Suprapubic skin (tissue), 3 donors: ENCODE measurements around the gene YTHDF1.

Experiments used
- POLR2A ChIP-seq, 2 donors: fragments of 450-650 bp; IDR thresholded peaks; one replicate each; pipeline ENCODE4 v1.6.1; 2017; ENCODE audit warnings: antibody characterized with exemption in 2 of 2, mild to moderate bottlenecking in 2 of 2, moderate library complexity in 2 of 2
- TF ChIP-seq, protein P1 (sequence below), 2 donors: fragments of 200-600 bp in 1 of 2; fragments of 450-650 bp in 1 of 2; sonication (generic) in 1 of 2; IDR thresholded peaks; one replicate each; pipeline ENCODE4 v1.5.1; 2016 to 2019; ENCODE audit warnings: antibody characterized with exemption in 2 of 2, mild to moderate bottlenecking in 1 of 2, moderate library complexity in 1 of 2

- TF ChIP-seq, protein P1, sequence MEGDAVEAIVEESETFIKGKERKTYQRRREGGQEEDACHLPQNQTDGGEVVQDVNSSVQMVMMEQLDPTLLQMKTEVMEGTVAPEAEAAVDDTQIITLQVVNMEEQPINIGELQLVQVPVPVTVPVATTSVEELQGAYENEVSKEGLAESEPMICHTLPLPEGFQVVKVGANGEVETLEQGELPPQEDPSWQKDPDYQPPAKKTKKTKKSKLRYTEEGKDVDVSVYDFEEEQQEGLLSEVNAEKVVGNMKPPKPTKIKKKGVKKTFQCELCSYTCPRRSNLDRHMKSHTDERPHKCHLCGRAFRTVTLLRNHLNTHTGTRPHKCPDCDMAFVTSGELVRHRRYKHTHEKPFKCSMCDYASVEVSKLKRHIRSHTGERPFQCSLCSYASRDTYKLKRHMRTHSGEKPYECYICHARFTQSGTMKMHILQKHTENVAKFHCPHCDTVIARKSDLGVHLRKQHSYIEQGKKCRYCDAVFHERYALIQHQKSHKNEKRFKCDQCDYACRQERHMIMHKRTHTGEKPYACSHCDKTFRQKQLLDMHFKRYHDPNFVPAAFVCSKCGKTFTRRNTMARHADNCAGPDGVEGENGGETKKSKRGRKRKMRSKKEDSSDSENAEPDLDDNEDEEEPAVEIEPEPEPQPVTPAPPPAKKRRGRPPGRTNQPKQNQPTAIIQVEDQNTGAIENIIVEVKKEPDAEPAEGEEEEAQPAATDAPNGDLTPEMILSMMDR (IDR thresholded peaks at IDR 0.05), result no peak
- no peak for TF ChIP-seq POLR2A (IDR thresholded peaks at IDR 0.05)
Observed at GRCh38 chr20:63208346-63208909, 7.5 kb downstream of the YTHDF1 start.
